ENCODE results near the gene IL4I1.
A peak's percentile ranks its signal among the peaks of the same experiment; 100 is the strongest.

Gene IL4I1

GRCh38 chr19:49863935-49864320 lies 32.8 kb downstream of the IL4I1 start:
- H3K4me3 ChIP-seq (ENCODE audit: low read depth, low read length): no peak overlapping the region
- TF ChIP-seq CTCF (IDR thresholded peaks at IDR 0.05; ENCODE audit: borderline replicate concordance, insufficient read depth, low read depth, low read length): no peak

GRCh38 chr19:49863254-49863934 lies 33.3 kb downstream of the IL4I1 start:
- TF ChIP-seq CTCF (IDR thresholded peaks at IDR 0.05; ENCODE audit: borderline replicate concordance, insufficient read depth, low read depth, low read length): no peak
- no peak overlapping the region for H3K4me3 ChIP-seq (ENCODE audit: low read depth, low read length)

- H3K4me3 ChIP-seq (ENCODE audit: low read depth, low read length): no peak overlapping the region
- TF ChIP-seq CTCF (IDR thresholded peaks at IDR 0.05; ENCODE audit: borderline replicate concordance, insufficient read depth, low read depth, low read length): peak; percentile 43; the same call in 1 of the 2 replicates
These were observed 34.1 kb downstream of the IL4I1 start for GRCh38 chr19:49862391-49863253.

GRCh38 chr19:49861541-49862378 lies 34.9 kb downstream of the IL4I1 start:
- H3K4me3 ChIP-seq (ENCODE audit: low read depth, low read length): no peak overlapping the region
- TF ChIP-seq CTCF (IDR thresholded peaks at IDR 0.05; ENCODE audit: borderline replicate concordance, insufficient read depth, low read depth, low read length): no peak

GRCh38 chr19:49861107-49861506 lies 35.6 kb downstream of the IL4I1 start:
- H3K4me3 ChIP-seq (ENCODE audit: low read depth, low read length): no peak overlapping the region
- no peak for TF ChIP-seq CTCF (IDR thresholded peaks at IDR 0.05; ENCODE audit: borderline replicate concordance, insufficient read depth, low read depth, low read length)

GRCh38 chr19:49860336-49861102 lies 36.2 kb downstream of the IL4I1 start:
- TF ChIP-seq CTCF (IDR thresholded peaks at IDR 0.05; ENCODE audit: borderline replicate concordance, insufficient read depth, low read depth, low read length): no peak

More at GRCh38 chr19:49860336-49861102, 36.2 kb downstream of the IL4I1 start:
- H3K4me3 ChIP-seq (ENCODE audit: low read depth, low read length): no peak overlapping the region

All from GM12875 (cell line).